Mesodermal cell (in vitro differentiated cells): Measurements from ENCODE around the gene CCNA2.

Source experiments
- H3K27ac ChIP-seq: 2 replicates; pipeline ENCODE4 v1.7.0; 2013; ENCODE audit warnings: mild to moderate bottlenecking, low read depth, low read length, moderate library complexity; ENCODE audit not compliant: severe bottlenecking
- H3K36me3 ChIP-seq: 2 replicates; pipeline ENCODE4 v1.7.1; 2013; ENCODE audit warnings: mild to moderate bottlenecking, low read length, moderate library complexity; ENCODE audit not compliant: control insufficient read depth, insufficient read depth
- H3K4me1 ChIP-seq: one replicate; pipeline ENCODE4 v1.7.1; 2013; ENCODE audit warnings: mild to moderate bottlenecking, low read length; ENCODE audit not compliant: insufficient read depth, control insufficient read depth, poor library complexity, severe bottlenecking
- H3K4me3 ChIP-seq: 2 replicates; pipeline ENCODE4 v1.7.0; 2013; ENCODE audit warnings: low read length, control low read depth, mild to moderate bottlenecking; ENCODE audit not compliant: insufficient read depth, poor library complexity, severe bottlenecking; ENCODE audit errors: extremely low read depth
- H3K9me3 ChIP-seq: 2 replicates; pipeline ENCODE4 v1.7.1; 2013; ENCODE audit warnings: mild to moderate bottlenecking, low read length, moderate library complexity; ENCODE audit not compliant: control insufficient read depth
- WGBS, 2 experiments: methylation state at CpG; one replicate each; pipeline ENCODE4 v1.1.5; 2013; ENCODE audit warnings: missing lambda C conversion rate in 2 of 2; ENCODE audit not compliant: insufficient coverage in 2 of 2; 5-methylcytosine and 5-hydroxymethylcytosine counted together

CCNA2 gene

DNA sequence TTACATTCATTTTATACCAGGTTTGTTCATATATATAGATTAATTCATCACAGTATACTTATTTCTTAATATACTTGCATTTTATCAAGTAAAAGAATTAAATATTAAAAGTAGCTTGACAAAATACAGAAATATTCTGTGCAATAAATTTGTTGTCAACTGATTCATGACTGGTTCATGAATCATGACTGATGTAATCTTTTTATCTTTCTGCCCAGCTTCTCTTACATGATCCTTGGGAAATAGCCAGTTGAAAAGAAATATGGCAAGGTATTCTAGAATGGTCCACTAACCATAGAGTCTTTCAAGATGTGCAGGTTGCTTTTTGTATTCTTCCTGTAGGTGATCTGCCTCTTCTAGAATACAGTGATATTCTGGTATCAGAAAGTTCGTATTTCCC lies 4.2 kb upstream of the CCNA2 start:
- no CpG with 5 or more reads among the region's 1 CpG for WGBS, 2 experiments
- no peak overlapping the region for H3K4me3 ChIP-seq
- no peak overlapping the region for H3K27ac ChIP-seq
- peaks cover 22% of the 10 kb centered on the region for H3K36me3 ChIP-seq
- H3K4me1 ChIP-seq = no peaks in the 10 kb centered on the region
- no peaks in the 10 kb centered on the region for H3K9me3 ChIP-seq

DNA sequence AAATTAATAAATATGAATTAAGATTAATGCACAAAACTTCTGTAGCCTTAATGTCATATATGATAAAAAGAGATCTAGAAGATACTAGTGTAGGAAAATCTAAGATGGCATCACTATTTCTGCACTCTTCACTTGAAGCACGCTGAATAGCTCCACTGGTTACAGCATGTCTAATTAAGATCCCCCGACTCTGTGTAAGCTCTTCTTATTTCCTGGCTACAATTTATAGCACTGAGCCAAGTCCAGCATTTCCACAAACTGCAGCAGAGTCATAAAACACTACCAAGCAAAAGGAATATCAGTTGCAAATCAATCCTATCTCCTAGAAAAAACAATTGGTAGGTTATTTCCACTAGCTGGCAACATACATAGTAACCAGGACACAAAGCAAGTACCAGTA lies 1.3 kb upstream of the CCNA2 start:
- 82 to 94% methylated on average over 2 of the region's 2 CpGs for WGBS, 2 experiments
- Histone ChIP-seq H3K4me3 (no peak overlapping the region), H3K36me3 (peaks cover 28% of the 10 kb centered on the region), H3K4me1 (no peaks in the 10 kb centered on the region), H3K27ac (no peak overlapping the region), H3K9me3 (no peaks in the 10 kb centered on the region)

DNA sequence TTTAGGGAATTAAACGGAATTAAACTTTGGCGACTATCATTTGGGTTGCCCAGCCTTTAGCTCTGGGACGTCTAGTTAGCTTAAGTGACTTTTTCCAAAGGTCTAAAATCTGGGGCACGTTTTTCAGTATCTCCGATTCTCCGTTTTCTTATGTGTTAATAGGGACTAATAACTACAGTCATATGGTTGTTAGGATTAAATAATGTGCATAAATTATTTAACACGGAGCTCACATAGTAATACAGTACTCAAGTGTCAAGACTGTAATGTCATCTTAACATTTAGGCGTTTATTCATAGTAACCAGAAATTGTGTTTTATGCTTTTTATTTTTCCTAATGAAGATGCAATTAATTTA lies 466 bp upstream of the CCNA2 start:
- WGBS, 2 experiments = 18 to 25% methylated on average over 4 to 6 of the region's 8 CpGs
- H3K27ac ChIP-seq = no peak overlapping the region

DNA sequence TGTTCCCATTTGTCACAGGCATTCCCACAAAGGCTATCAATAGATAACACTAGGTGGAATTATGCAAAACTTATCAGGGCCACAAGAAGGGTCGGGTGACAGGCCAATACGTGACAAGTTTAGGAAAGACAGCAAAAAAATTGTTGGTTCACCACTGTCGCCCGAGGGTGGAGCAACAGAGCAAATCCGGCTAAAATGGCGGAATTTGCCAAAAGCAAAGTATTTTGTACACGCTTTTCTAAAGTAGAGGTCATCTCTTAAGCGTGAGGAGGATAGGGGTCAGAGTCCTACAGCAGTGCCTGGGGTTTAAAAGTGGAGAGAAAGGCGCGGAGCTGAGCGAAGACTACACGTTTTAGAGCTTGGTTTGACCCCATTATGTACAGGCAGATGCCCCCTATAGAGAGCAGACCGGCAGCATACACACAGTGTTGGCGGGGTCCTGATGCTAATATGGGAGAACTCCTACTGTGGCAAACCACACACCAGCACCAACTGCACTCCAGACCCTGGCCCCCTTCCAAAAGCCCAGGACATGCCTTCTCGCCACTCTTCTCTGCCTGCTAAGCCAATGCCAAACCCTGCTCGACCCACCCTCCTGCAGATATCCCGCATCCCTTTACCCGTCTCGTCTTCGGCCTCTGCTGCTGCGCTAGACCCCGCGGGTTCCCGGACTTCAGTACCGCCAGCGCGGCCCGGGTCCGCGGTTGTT lies 733 bp downstream of the CCNA2 start:
- H3K36me3 ChIP-seq = peaks cover 46% of the 10 kb centered on the region
- 0% methylated on average over 29 to 30 of the region's 30 CpGs for WGBS, 2 experiments
- no peaks in the 10 kb centered on the region for H3K9me3 ChIP-seq
- H3K27ac ChIP-seq = peak overlapping the region; percentile 42
- peak overlapping the region; percentile 85 for H3K4me3 ChIP-seq
- H3K4me1 ChIP-seq = no peaks in the 10 kb centered on the region

More for the DNA sequence above, 466 bp upstream of the CCNA2 start:
- Histone ChIP-seq H3K4me3 (peak overlapping the region; percentile 85), H3K9me3 (no peaks in the 10 kb centered on the region), H3K4me1 (no peaks in the 10 kb centered on the region), H3K36me3 (peaks cover 36% of the 10 kb centered on the region)

DNA sequence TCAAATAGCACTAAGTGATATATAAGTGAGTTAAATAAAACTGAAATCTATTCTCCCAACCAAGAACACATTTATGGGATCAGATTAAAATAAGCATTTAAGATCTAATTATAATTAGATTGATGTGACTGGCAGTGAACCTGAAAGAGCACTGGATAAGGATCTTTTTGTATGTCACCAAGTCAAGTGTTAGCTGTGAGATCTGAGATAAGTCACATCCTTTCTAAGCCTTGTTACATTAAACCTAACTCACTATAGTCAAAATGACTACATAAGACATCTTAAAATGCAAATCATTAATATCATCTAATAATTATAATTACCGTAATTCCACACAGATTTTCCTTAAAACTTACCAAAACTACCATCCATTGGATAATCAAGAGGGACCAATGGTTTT lies 1.6 kb downstream of the CCNA2 start:
- WGBS, 2 experiments = 80% methylated on average over 1 of the region's 1 CpG; no CpG with 5 or more reads in 1 of the 2 experiments
- H3K4me1 ChIP-seq = no peaks in the 10 kb centered on the region
- H3K36me3 ChIP-seq = peaks cover 46% of the 10 kb centered on the region
- H3K27ac ChIP-seq = no peak overlapping the region
- H3K4me3 ChIP-seq = peak overlapping the region; percentile 85
- no peaks in the 10 kb centered on the region for H3K9me3 ChIP-seq

DNA sequence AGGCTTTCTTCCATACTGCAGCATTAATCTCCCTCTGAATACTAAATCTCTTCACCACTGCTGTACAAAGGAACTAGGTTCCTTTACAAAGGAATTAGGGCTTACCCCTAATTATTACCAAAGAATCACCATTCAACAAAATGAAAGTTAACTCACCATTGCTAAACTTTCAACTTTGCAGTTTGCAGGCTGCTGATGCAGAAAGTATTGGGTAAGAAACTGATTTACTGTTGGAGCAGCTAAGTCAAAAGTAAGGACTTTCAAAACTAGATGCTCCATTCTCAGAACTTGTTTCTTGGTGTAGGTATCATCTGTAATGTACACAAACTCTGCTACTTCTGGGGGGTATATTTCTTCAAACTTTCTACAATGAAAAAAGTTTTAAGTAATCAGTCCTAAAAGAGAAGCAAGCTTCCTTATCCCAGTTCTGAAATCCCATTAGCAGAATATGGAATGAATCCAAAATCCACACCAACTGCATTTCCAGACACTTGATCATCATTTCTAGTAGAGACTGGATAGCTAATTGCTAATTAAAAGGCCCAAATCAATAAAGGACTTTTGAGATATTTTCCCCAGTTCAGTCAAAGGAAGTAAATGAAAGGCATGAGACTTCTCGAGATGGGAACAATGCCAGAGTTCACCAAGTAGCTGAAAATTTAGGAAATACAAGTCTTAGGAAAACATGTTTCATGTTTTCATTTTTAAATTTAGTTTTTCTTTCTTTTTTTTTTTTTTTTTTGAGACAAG lies 4.3 kb downstream of the CCNA2 start:
- Histone ChIP-seq H3K9me3 (no peaks in the 10 kb centered on the region), H3K4me3 (no peak overlapping the region), H3K4me1 (no peaks in the 10 kb centered on the region), H3K36me3 (peaks cover 65% of the 10 kb centered on the region), H3K27ac (no peak overlapping the region)
- no CpG with 5 or more reads among the region's 1 CpG for WGBS, 2 experiments

DNA sequence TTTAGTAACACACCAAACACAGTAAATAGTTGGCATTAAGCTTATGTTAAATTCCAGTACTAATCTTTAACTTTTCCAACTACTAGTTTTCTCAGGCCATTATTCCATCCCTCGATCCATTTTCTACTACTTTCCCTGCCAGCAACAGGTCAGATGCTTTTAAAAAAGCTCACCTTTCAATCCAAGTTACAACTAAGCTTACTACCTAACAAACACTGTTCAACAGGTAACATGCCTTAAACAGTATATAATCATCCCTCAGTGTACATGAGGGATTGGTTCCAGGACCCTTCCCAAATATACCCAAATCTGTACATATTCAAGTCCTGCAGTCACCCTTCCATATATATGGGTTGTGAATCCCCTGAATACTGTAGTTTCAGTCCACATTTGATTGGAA lies 5.5 kb downstream of the CCNA2 start:
- H3K4me1 ChIP-seq = no peaks in the 10 kb centered on the region

DNA sequence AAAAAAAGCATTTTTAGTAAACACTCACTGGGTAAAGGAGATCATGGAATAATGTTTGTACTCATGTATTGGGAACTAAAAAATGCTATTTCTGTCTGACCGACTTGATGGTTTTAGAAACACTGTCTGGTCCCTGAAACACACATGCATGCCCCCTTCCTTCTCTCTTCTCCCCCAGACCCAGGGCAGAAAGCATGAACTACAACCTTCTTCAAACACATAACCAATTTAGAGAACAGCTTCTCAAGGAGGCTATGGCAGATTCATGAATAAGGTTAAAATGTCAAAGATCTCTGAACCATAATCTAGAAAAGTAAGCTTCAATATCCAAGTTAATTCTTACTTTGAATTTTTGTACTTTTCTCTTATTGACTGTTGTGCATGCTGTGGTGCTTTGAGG lies 6.0 kb downstream of the CCNA2 start:
- no peaks in the 10 kb centered on the region for H3K9me3 ChIP-seq
- peaks cover 78% of the 10 kb centered on the region for H3K36me3 ChIP-seq
- no peaks in the 10 kb centered on the region for H3K4me1 ChIP-seq
- H3K4me3 ChIP-seq = no peak overlapping the region
- no peak overlapping the region for H3K27ac ChIP-seq
- no CpG with 5 or more reads among the region's 1 CpG for WGBS, 2 experiments

More for the DNA sequence above, 5.5 kb downstream of the CCNA2 start:
- Histone ChIP-seq H3K36me3 (peaks cover 73% of the 10 kb centered on the region), H3K9me3 (no peaks in the 10 kb centered on the region), H3K27ac (no peak overlapping the region), H3K4me3 (no peak overlapping the region)
- WGBS, 2 experiments = 30 to 53% methylated on average over 1 of the region's 1 CpG

DNA sequence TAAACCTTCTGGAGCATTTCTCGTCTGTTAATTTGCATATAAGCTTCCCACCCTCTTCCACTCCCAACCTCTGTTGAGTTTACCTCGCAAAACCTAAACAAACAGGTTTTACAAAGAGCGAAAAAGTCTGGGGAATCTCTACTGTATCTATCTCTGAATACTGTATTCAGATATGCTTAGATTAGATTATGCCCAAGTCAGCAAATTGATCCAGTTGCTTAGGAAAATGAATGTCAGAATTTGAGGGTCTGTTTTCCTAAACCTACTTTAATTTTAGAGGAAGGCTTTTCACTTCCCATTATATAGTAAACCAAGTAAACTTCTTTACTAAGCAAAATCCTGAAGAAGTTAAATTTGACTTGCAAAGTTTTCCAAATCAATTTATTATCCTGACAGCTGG lies 6.7 kb downstream of the CCNA2 start:
- no peak overlapping the region for H3K27ac ChIP-seq
- H3K36me3 ChIP-seq = peaks cover 80% of the 10 kb centered on the region
- no peaks in the 10 kb centered on the region for H3K4me1 ChIP-seq
- no peaks in the 10 kb centered on the region for H3K9me3 ChIP-seq
- WGBS, 2 experiments = no CpG with 5 or more reads among the region's 3 CpGs
- no peak overlapping the region for H3K4me3 ChIP-seq

DNA sequence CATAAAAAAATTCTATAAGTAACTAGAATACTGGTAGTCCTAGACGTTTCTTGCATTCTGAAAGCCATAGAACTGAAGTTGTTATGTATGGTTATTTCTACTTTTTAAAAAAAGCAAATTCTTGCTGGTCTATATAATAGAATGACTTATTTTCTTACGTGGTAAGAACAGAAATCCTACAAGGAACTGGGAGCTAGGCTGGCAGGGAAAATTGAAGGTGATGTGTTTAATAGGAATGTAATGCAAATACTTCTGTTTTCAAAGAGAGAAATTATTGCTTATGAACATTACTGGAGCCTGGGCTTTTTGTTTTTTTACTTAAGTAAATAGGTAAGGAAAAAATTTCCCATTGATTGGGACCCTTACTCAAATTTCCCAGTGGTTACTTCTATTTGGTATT lies 8.9 kb downstream of the CCNA2 start:
- Histone ChIP-seq H3K27ac (no peak overlapping the region), H3K9me3 (no peaks in the 10 kb centered on the region)
- WGBS, 2 experiments = 100% methylated on average over 1 of the region's 2 CpGs; no CpG with 5 or more reads in 1 of the 2 experiments

DNA sequence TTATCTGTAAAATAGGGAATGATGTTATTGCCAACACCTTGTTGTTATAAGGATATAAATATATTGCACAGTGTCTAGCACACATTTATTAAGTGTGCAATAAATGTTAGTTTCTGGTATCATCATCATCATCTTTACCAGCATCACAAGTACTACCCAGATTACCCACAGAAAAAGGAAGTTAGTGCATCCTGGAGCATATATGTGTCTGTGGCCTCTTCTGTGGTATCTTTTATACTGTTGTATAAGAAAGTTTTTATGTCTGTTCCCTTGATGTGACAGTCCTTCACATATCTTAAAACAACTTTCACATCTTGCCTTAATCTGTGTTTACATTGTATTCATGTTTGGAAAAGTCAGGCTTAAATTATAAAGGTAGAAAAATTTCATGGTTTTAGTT lies 12.6 kb downstream of the CCNA2 start:
- Histone ChIP-seq H3K4me3 (no peak overlapping the region), H3K27ac (no peak overlapping the region), H3K36me3 (peaks cover 84% of the 10 kb centered on the region), H3K4me1 (no peaks in the 10 kb centered on the region), H3K9me3 (no peaks in the 10 kb centered on the region)

More for the DNA sequence above, 8.9 kb downstream of the CCNA2 start:
- Histone ChIP-seq H3K36me3 (peaks cover 78% of the 10 kb centered on the region), H3K4me3 (no peak overlapping the region), H3K4me1 (no peaks in the 10 kb centered on the region)
